OCI-LY1 (cell line): ENCODE results near the gene GALNTL6.

Experiments used
- EZH2 ChIP-seq: fragments of 200-600 bp; sonication (generic), shearing (Covaris generic); IDR thresholded peaks from 2 replicates; pipeline ENCODE4 v1.8.0; 2017; ENCODE audit warnings: borderline replicate concordance, mixed run types, mild to moderate bottlenecking, antibody characterized with exemption, low read length, moderate library complexity, mixed read lengths
- TF ChIP-seq, protein P1 (sequence below): fragments of 200-600 bp; sonication (generic), shearing (Covaris generic); IDR thresholded peaks from 2 replicates; pipeline ENCODE4 v1.5.1; 2017; ENCODE audit warnings: mild to moderate bottlenecking, antibody characterized with exemption, low read length, moderate library complexity, mixed read lengths

DNA sequence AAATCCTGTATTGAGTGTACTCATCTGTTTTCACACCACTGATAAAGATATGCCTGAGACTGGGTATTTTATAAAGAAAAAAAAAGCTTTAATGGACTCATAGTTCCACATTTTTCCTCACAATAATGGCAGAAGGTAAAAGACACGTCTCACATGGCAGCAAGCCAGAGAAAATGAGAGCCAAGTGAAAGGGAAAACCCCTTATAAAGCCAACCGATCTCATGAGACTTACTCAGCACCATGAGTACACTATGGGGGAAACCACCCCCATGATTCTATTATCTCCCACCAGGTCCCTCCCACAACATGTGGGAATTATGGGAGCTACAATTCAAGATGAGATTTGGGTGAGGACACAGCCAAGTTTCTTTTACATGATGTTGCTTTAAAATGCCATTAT, 171.9 kb downstream of the GALNTL6 start:
- TF ChIP-seq EZH2 = no peak
- TF ChIP-seq, protein P1, sequence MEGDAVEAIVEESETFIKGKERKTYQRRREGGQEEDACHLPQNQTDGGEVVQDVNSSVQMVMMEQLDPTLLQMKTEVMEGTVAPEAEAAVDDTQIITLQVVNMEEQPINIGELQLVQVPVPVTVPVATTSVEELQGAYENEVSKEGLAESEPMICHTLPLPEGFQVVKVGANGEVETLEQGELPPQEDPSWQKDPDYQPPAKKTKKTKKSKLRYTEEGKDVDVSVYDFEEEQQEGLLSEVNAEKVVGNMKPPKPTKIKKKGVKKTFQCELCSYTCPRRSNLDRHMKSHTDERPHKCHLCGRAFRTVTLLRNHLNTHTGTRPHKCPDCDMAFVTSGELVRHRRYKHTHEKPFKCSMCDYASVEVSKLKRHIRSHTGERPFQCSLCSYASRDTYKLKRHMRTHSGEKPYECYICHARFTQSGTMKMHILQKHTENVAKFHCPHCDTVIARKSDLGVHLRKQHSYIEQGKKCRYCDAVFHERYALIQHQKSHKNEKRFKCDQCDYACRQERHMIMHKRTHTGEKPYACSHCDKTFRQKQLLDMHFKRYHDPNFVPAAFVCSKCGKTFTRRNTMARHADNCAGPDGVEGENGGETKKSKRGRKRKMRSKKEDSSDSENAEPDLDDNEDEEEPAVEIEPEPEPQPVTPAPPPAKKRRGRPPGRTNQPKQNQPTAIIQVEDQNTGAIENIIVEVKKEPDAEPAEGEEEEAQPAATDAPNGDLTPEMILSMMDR = no peak
